Loucy (cell line): Measurements from ENCODE around the gene LYPD1.

Experiments used
- H2AFZ ChIP-seq: fragments of 200-600 bp; sonication (generic); 2 replicates; pipeline ENCODE4 v1.6.0; 2016; ENCODE audit warnings: antibody characterized with exemption, mild to moderate bottlenecking, low read length, moderate library complexity
- H3F3A ChIP-seq: fragments of 200-600 bp; 2 replicates; pipeline ENCODE4 v1.6.0; 2016; ENCODE audit warnings: antibody characterized with exemption, low read depth, mild to moderate bottlenecking
- H3K27me3 ChIP-seq: fragments of 200-600 bp; sonication (generic); 2 replicates; pipeline ENCODE4 v1.6.1; 2014; ENCODE audit warnings: low read length, mild to moderate bottlenecking; ENCODE audit not compliant: insufficient read depth, poor library complexity, severe bottlenecking
- H3K36me3 ChIP-seq: fragments of 200-600 bp; sonication (generic); 2 replicates; pipeline ENCODE4 v1.6.1; 2016; ENCODE audit warnings: low read length; ENCODE audit not compliant: insufficient read depth
- H3K4me1 ChIP-seq: fragments of 200-600 bp; sonication (generic); 2 replicates; pipeline ENCODE4 v1.5.1; 2014; ENCODE audit warnings: low read length, mild to moderate bottlenecking; ENCODE audit not compliant: insufficient read depth, poor library complexity, severe bottlenecking
- H3K4me2 ChIP-seq: fragments of 200-600 bp; sonication (generic); 2 replicates; pipeline ENCODE4 v1.6.0; 2014; ENCODE audit warnings: antibody characterized with exemption, low read length, low read depth, mild to moderate bottlenecking; ENCODE audit not compliant: poor library complexity, severe bottlenecking
- H3K4me3 ChIP-seq: fragments of 200-600 bp; sonication (generic); 2 replicates; pipeline ENCODE4 v1.5.1; 2014; ENCODE audit warnings: low read length, mild to moderate bottlenecking, mixed read lengths; ENCODE audit not compliant: poor library complexity, severe bottlenecking
- H3K79me2 ChIP-seq: fragments of 200-600 bp; sonication (generic); 2 replicates; pipeline ENCODE4 v1.6.1; 2014; ENCODE audit warnings: low read length; ENCODE audit not compliant: insufficient read depth
- H3K9ac ChIP-seq: fragments of 200-600 bp; sonication (generic); 2 replicates; pipeline ENCODE4 v1.6.0; 2014; ENCODE audit warnings: mild to moderate bottlenecking, low read depth, low read length, moderate library complexity; ENCODE audit not compliant: poor library complexity, severe bottlenecking
- H3K9me2 ChIP-seq: fragments of 200-600 bp; sonication (generic); replicated peaks from 2 replicates; pipeline ENCODE4 v1.6.1; 2016; ENCODE audit warnings: low read depth, low read length, mixed read lengths
- H3K9me3 ChIP-seq: fragments of 200-600 bp; sonication (generic); 2 replicates; pipeline ENCODE4 v1.6.1; 2014; ENCODE audit warnings: mild to moderate bottlenecking, antibody characterized with exemption, low read length, low read depth; ENCODE audit not compliant: insufficient read depth
- H4K20me1 ChIP-seq: fragments of 200-600 bp; sonication (generic); 2 replicates; pipeline ENCODE4 v1.6.0; 2014; ENCODE audit warnings: antibody characterized with exemption, low read length, mild to moderate bottlenecking; ENCODE audit not compliant: insufficient read depth, poor library complexity, severe bottlenecking
- CTCF ChIP-seq: fragments of 200-600 bp; sonication (generic); conservative IDR thresholded peaks from 2 replicates; pipeline ENCODE4 v1.5.1; 2014; ENCODE audit warnings: mild to moderate bottlenecking, antibody characterized with exemption, low read length
- EZH2phosphoT487 ChIP-seq: fragments of 200-600 bp; IDR thresholded peaks from 2 replicates; pipeline ENCODE4 v1.6.1; 2018; ENCODE audit warnings: antibody characterized with exemption, mild to moderate bottlenecking, moderate library complexity, borderline replicate concordance

LYPD1 gene

DNA sequence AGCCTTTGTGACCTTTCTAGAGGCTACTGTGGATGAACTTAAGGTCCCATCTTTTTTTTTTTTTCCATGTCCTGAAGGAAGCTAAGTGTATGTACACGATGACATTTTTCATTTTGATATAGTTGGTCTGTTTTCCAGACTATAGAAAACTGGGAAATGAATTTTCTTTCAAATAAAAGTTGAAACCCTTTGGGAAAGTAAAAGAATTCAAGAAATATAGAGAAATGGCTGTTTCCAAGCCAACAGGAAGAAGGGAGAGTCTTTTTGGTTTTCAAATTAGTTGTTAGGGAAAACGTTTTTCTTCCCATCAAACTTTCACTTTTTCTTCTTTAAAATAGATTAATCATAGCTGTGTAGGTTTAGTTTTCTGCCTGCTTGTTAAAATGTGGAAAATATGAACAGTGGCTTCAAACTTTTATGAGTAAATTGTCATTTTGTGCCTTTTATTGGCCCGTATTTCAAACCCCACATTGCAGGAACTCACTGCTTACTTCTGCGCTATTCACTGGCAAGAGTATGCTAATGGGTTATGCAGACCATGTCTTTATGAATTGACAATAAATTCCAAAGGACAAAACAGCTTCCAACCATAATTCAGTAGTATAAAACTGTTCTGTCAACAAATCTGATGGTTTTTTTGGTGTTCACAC, 27.7 kb upstream of the LYPD1 start:
- H3K79me2 ChIP-seq, result no peaks in the 10 kb centered on the region
- H3K4me3 ChIP-seq, result no peak overlapping the region
- H3K9ac ChIP-seq, result no peak overlapping the region
- no peaks in the 10 kb centered on the region; the same call in 1 of the 2 replicates for H3K9me2 ChIP-seq
- no peaks in the 10 kb centered on the region for H3K27me3 ChIP-seq
- TF ChIP-seq EZH2phosphoT487, result no peak
- no peak for TF ChIP-seq CTCF
- H2AFZ ChIP-seq, result no peak overlapping the region
- no peaks in the 10 kb centered on the region for H4K20me1 ChIP-seq
- no peak overlapping the region for H3K4me2 ChIP-seq
- no peaks in the 10 kb centered on the region for H3K9me3 ChIP-seq
- no peaks in the 10 kb centered on the region for H3K4me1 ChIP-seq
- no peaks in the 10 kb centered on the region for H3F3A ChIP-seq
- H3K36me3 ChIP-seq, result no peaks in the 10 kb centered on the region

DNA sequence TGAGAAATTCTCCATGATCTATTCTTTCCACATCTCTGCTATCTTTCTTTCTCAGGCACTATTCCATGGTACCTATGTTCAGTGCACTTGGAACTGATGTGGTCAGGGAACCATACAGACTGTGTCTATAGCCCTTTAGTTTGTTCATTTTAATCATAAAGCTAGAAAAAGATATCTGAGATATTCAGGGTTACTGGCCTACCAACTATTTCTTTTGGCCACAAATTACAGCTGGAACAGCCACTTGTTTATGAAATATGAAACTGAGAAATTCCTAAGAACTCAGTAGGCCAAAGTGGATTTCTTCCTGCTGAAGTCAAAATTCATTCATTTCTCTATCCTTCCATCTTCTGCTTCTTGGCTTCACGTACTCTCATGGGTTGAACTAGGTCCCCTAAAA, 22.8 kb upstream of the LYPD1 start:
- Histone ChIP-seq H3K9me3 (no peaks in the 10 kb centered on the region), H3K27me3 (no peaks in the 10 kb centered on the region), H3K4me2 (no peak overlapping the region), H4K20me1 (no peaks in the 10 kb centered on the region), H3K9me2 (no peaks in the 10 kb centered on the region; the same call in 1 of the 2 replicates), H3K9ac (no peak overlapping the region), H3K79me2 (no peaks in the 10 kb centered on the region), H3K4me3 (no peak overlapping the region), H3K36me3 (no peaks in the 10 kb centered on the region), H3K4me1 (no peaks in the 10 kb centered on the region), H2AFZ (no peak overlapping the region), H3F3A (no peaks in the 10 kb centered on the region)
- no peak for TF ChIP-seq CTCF
- TF ChIP-seq EZH2phosphoT487, result no peak

GRCh38 chr2:132691556-132691955, 21.6 kb upstream of the LYPD1 start:
- no peak overlapping the region for H3K4me2 ChIP-seq
- H3K27me3 ChIP-seq, result no peaks in the 10 kb centered on the region
- no peaks in the 10 kb centered on the region for H3K9me3 ChIP-seq
- H3F3A ChIP-seq, result no peaks in the 10 kb centered on the region
- no peak overlapping the region for H2AFZ ChIP-seq
- no peaks in the 10 kb centered on the region for H3K4me1 ChIP-seq
- no peak overlapping the region for H3K4me3 ChIP-seq
- no peaks in the 10 kb centered on the region; the same call in 1 of the 2 replicates for H3K9me2 ChIP-seq
- no peaks in the 10 kb centered on the region for H4K20me1 ChIP-seq
- no peak overlapping the region for H3K9ac ChIP-seq
- no peaks in the 10 kb centered on the region for H3K36me3 ChIP-seq
- TF ChIP-seq EZH2phosphoT487 (no peak), CTCF (no peak)
- no peaks in the 10 kb centered on the region for H3K79me2 ChIP-seq
